SU-DHL-6 (cell line): ENCODE results near the gene TADA2B.

Experiments
- H2AFZ ChIP-seq: fragments of 200-600 bp; sonication (generic); 2 replicates; pipeline ENCODE4 v1.6.1; 2014; ENCODE audit warnings: low read depth, mild to moderate bottlenecking, moderate library complexity, mixed read lengths, antibody characterized with exemption, low read length; ENCODE audit not compliant: severe bottlenecking
- H3F3A ChIP-seq: fragments of 200-600 bp; shearing (Covaris generic); 2 replicates; pipeline ENCODE4 v1.6.0; 2016; ENCODE audit warnings: antibody characterized with exemption, mild to moderate bottlenecking; ENCODE audit not compliant: insufficient read depth
- H3K27ac ChIP-seq: fragments of 200-600 bp; sonication (generic); 2 replicates; pipeline ENCODE4 v1.5.1; 2016; ENCODE audit warnings: low read depth, mild to moderate bottlenecking, low read length, moderate library complexity, mixed read lengths
- H3K27me3 ChIP-seq: fragments of 200-600 bp; sonication (generic), shearing (Covaris generic); 2 replicates; pipeline ENCODE4 v1.6.0; 2014; ENCODE audit warnings: mild to moderate bottlenecking, low read length
- H3K36me3 ChIP-seq: fragments of 200-600 bp; sonication (generic); 2 replicates; pipeline ENCODE4 v1.6.1; 2014; ENCODE audit warnings: mild to moderate bottlenecking, low read length, mixed read lengths
- H3K4me2 ChIP-seq: fragments of 300-600, 200-600 bp; shearing (Covaris generic), sonication (generic); 2 replicates; pipeline ENCODE4 v1.6.0; 2014; ENCODE audit warnings: low read length, low read depth, mild to moderate bottlenecking; ENCODE audit not compliant: poor library complexity, severe bottlenecking
- H3K4me3 ChIP-seq: fragments of 200-600 bp; sonication (generic); 2 replicates; pipeline ENCODE4 v1.5.1; 2014; ENCODE audit warnings: antibody characterized with exemption, low read length, mild to moderate bottlenecking, mixed read lengths; ENCODE audit not compliant: insufficient read depth, poor library complexity, severe bottlenecking
- H3K79me2 ChIP-seq: fragments of 200-600 bp; sonication (generic); 2 replicates; pipeline ENCODE4 v1.6.1; 2014; ENCODE audit warnings: mild to moderate bottlenecking, low read length, moderate library complexity; ENCODE audit not compliant: insufficient read depth
- H3K9ac ChIP-seq: fragments of 200-600 bp; sonication (generic); 2 replicates; pipeline ENCODE4 v1.7.0; 2014; ENCODE audit warnings: mild to moderate bottlenecking, low read length
- H3K9me2 ChIP-seq: fragments of 200-600 bp; sonication (generic); replicated peaks from 2 replicates; pipeline ENCODE4 v1.6.1; 2014; ENCODE audit warnings: low read length; ENCODE audit not compliant: insufficient read depth
- H3K9me3 ChIP-seq: fragments of 200-600 bp; sonication (generic); 2 replicates; pipeline ENCODE4 v1.6.1; 2014; ENCODE audit warnings: low read length, mixed read lengths; ENCODE audit not compliant: insufficient read depth
- H4K20me1 ChIP-seq: fragments of 200-600 bp; sonication (generic); 2 replicates; pipeline ENCODE4 v1.6.1; 2014; ENCODE audit warnings: low read depth, mild to moderate bottlenecking, antibody characterized with exemption, low read length, moderate library complexity, mixed read lengths
- CTCF ChIP-seq: fragments of 200-600 bp; sonication (generic); IDR thresholded peaks from one replicate; pipeline ENCODE4 v1.5.1; 2017; ENCODE audit warnings: antibody characterized with exemption, mild to moderate bottlenecking, low read length, moderate library complexity; ENCODE audit not compliant: insufficient read depth, poor library complexity, severe bottlenecking
- EZH2phosphoT487 ChIP-seq: fragments of 200-600 bp; sonication (generic), shearing (Covaris generic); conservative IDR thresholded peaks from 2 replicates; pipeline ENCODE4 v1.6.1; 2018; ENCODE audit warnings: mild to moderate bottlenecking, antibody characterized with exemption, low read length, moderate library complexity, mixed read lengths

Gene TADA2B

GRCh38 chr4:7026107-7026506 lies 17.1 kb upstream of the TADA2B start:
- no peaks in the 10 kb centered on the region for H3K9me3 ChIP-seq
- H3K27ac ChIP-seq: no peak overlapping the region
- H3K27me3 ChIP-seq: no peaks in the 10 kb centered on the region
- no peak overlapping the region for H3K9ac ChIP-seq
- H2AFZ ChIP-seq: no peak overlapping the region
- no peaks in the 10 kb centered on the region for H3F3A ChIP-seq
- H3K4me2 ChIP-seq: no peak overlapping the region
- no peaks in the 10 kb centered on the region for H3K79me2 ChIP-seq
- no peak overlapping the region for H3K4me3 ChIP-seq
- TF ChIP-seq EZH2phosphoT487: no peak
- no peak for TF ChIP-seq CTCF
- H4K20me1 ChIP-seq: no peaks in the 10 kb centered on the region
- no peaks in the 10 kb centered on the region for H3K36me3 ChIP-seq
- no peaks in the 10 kb centered on the region for H3K9me2 ChIP-seq

GRCh38 chr4:7027284-7027683 lies 15.9 kb upstream of the TADA2B start:
- Histone ChIP-seq H3K9ac (no peak overlapping the region), H3K27me3 (no peaks in the 10 kb centered on the region), H3F3A (no peaks in the 10 kb centered on the region), H4K20me1 (no peaks in the 10 kb centered on the region), H3K9me2 (no peaks in the 10 kb centered on the region), H2AFZ (no peak overlapping the region), H3K27ac (no peak overlapping the region), H3K36me3 (no peaks in the 10 kb centered on the region), H3K9me3 (no peaks in the 10 kb centered on the region), H3K4me3 (no peak overlapping the region), H3K79me2 (no peaks in the 10 kb centered on the region), H3K4me2 (no peak overlapping the region)
- TF ChIP-seq EZH2phosphoT487 (no peak), CTCF (no peak)

GRCh38 chr4:7027913-7028312 lies 15.3 kb upstream of the TADA2B start:
- Histone ChIP-seq H3K4me3 (no peak overlapping the region), H2AFZ (no peak overlapping the region), H3F3A (no peaks in the 10 kb centered on the region), H3K9me3 (no peaks in the 10 kb centered on the region), H3K9ac (no peak overlapping the region), H3K79me2 (no peaks in the 10 kb centered on the region), H3K27ac (no peak overlapping the region), H3K36me3 (no peaks in the 10 kb centered on the region), H4K20me1 (no peaks in the 10 kb centered on the region), H3K9me2 (no peaks in the 10 kb centered on the region), H3K4me2 (no peak overlapping the region), H3K27me3 (no peaks in the 10 kb centered on the region)
- TF ChIP-seq CTCF: no peak
- no peak for TF ChIP-seq EZH2phosphoT487

GRCh38 chr4:7029212-7029611 lies 14.0 kb upstream of the TADA2B start:
- no peak overlapping the region for H3K9ac ChIP-seq
- H3K9me2 ChIP-seq: no peaks in the 10 kb centered on the region
- H3K4me3 ChIP-seq: no peak overlapping the region
- no peak overlapping the region for H3K27ac ChIP-seq
- no peaks in the 10 kb centered on the region for H3K79me2 ChIP-seq
- H3K36me3 ChIP-seq: no peaks in the 10 kb centered on the region
- no peaks in the 10 kb centered on the region for H3K27me3 ChIP-seq
- no peaks in the 10 kb centered on the region for H4K20me1 ChIP-seq
- H3K4me2 ChIP-seq: no peak overlapping the region
- TF ChIP-seq EZH2phosphoT487 (no peak), CTCF (no peak)
- H2AFZ ChIP-seq: no peak overlapping the region
- no peaks in the 10 kb centered on the region for H3K9me3 ChIP-seq
- no peaks in the 10 kb centered on the region for H3F3A ChIP-seq
